HepG2 (cell line): ENCODE data around the gene SESN2. TPM values are rescaled to one million over a fixed set of nuclear protein-coding genes. Genes with fewer than 3 reads are reported as not detected.

Experiments used
- ARNT2 ChIP-seq: sonication (generic); formaldehyde crosslinking; IDR thresholded peaks from 2 replicates; pipeline ENCODE4 v1.8.0; 2022; ENCODE audit warnings: mild to moderate bottlenecking, low read depth, missing genetic modification reagents, moderate library complexity
- EZH2 ChIP-seq: conservative IDR thresholded peaks from 2 replicates; pipeline ENCODE4 v1.6.1; 2012; ENCODE audit warnings: mild to moderate bottlenecking, low read depth, low read length, moderate library complexity
- HMGXB4 ChIP-seq, 2 experiments: sonication (generic) in 1 of 2; formaldehyde crosslinking in 1 of 2; IDR thresholded peaks; 2 replicates each; pipeline versions ENCODE4 v1.4.0 to v1.6.1; 2018 to 2020; ENCODE audit warnings: missing genetic modification reagents in 2 of 2, borderline replicate concordance in 1 of 2, low read depth in 1 of 2, mild to moderate bottlenecking in 1 of 2, missing biosample characterization in 1 of 2
- KIAA2018 ChIP-seq: sonication (generic); formaldehyde crosslinking; IDR thresholded peaks from 2 replicates; pipeline ENCODE4 v1.5.0; 2020; ENCODE audit warnings: mild to moderate bottlenecking, missing genetic modification reagents, borderline replicate concordance
- LRRFIP1 ChIP-seq: sonication (generic); formaldehyde crosslinking; conservative IDR thresholded peaks from 2 replicates; pipeline ENCODE4 v1.4.0; 2020; ENCODE audit warnings: missing genetic modification reagents
- NR2C2 ChIP-seq: sonication (generic); formaldehyde crosslinking; IDR thresholded peaks from 2 replicates; pipeline ENCODE4 v1.4.0; 2020; ENCODE audit warnings: missing genetic modification reagents, mild to moderate bottlenecking, moderate library complexity, borderline replicate concordance
- POGZ ChIP-seq: sonication (generic); formaldehyde crosslinking; IDR thresholded peaks from 2 replicates; pipeline ENCODE4 v1.4.0; 2020; ENCODE audit warnings: mild to moderate bottlenecking, missing genetic modification reagents
- SP5 ChIP-seq: IDR thresholded peaks from 2 replicates; pipeline ENCODE4 v1.6.1; 2016; ENCODE audit warnings: low read depth, borderline replicate concordance
- SRF ChIP-seq: IDR thresholded peaks from 2 replicates; pipeline ENCODE4 v1.6.1; 2011; ENCODE audit warnings: mild to moderate bottlenecking, low read depth, low read length, moderate library complexity
- SRY ChIP-seq: sonication (generic); formaldehyde crosslinking; IDR thresholded peaks from 2 replicates; pipeline ENCODE4 v1.8.0; 2022; ENCODE audit warnings: mild to moderate bottlenecking, missing genetic modification reagents
- TGIF2 ChIP-seq: IDR thresholded peaks from 2 replicates; pipeline ENCODE4 v1.6.1; 2016; ENCODE audit warnings: control low read depth, missing compliant biosample characterization
- ZMYM3 ChIP-seq: sonication (generic); formaldehyde crosslinking; IDR thresholded peaks from 2 replicates; pipeline ENCODE4 v1.5.1; 2020; ENCODE audit warnings: mild to moderate bottlenecking, missing genetic modification reagents
- ZNF44 ChIP-seq: sonication (generic); formaldehyde crosslinking; IDR thresholded peaks from 2 replicates; pipeline ENCODE4 v1.5.1; 2020; ENCODE audit warnings: mild to moderate bottlenecking, missing genetic modification reagents
- ZNF547 ChIP-seq: sonication (generic); formaldehyde crosslinking; IDR thresholded peaks from 2 replicates; pipeline ENCODE4 v1.5.1; 2020; ENCODE audit warnings: mild to moderate bottlenecking, missing genetic modification reagents
- polyA plus RNA-seq, 8 experiments: library from polyadenylated mRNA; depleted of rRNA in 3 of 8; stranded (reverse) in 7 of 8; unstranded in 1 of 8; fragments of >200 nt; fragmentation: Illumina TruSeq in 4 of 8; extraction: Trizol in 4 of 8; gene quantifications; 2 replicates each; pipeline versions ENCODE4 v1.2.1 to v1.2.3, GENCODE V29; 2011 to 2016; ENCODE audit warnings: low read depth in 4 of 8, missing spikeins in 1 of 8, mixed read lengths in 1 of 8; ENCODE audit not compliant: insufficient read depth in 1 of 8
- total RNA-seq, 5 experiments: library from RNA; depleted of rRNA; stranded (reverse); fragments of >200 nt; fragmentation: Illumina TruSeq; extraction: Trizol; gene quantifications; 2 replicates each; pipeline ENCODE4 v1.2.3, GENCODE V29; 2016; ENCODE audit warnings: low read depth in 1 of 5

Gene SESN2
- total and polyA plus RNA-seq, 2 of the 13 experiments (the other 11 are each of a cell fraction or from before 2014, with no cell fraction given): 13.2 to 19.1 TPM

GRCh38 chr1:28259934-28260802 lies 850 bp downstream of the SESN2 start (continued):
- TF ChIP-seq TGIF2 (no peak), SP5 (CRISPR knock-in tag) (0 out of 2 replicates have a peak, but pooled peaks have one; percentile 31), KIAA2018 (no peak), EZH2 (no peak), SRF (no peak), NR2C2 (CRISPR knock-in tag) (no peak), ARNT2 (CRISPR knock-in tag) (no peak), HMGXB4 (CRISPR knock-in tag; IDR thresholded peaks at IDR 0.05; ENCODE audit: borderline replicate concordance in 1 of 2, low read depth in 1 of 2) (0 out of 4 replicates have a peak, but pooled peaks of 1 of the 2 experiments have one; percentile 1), POGZ (no peak), ZNF547 (CRISPR knock-in tag) (no peak), ZNF44 (CRISPR knock-in tag) (no peak), SRY (CRISPR knock-in tag) (no peak), LRRFIP1 (CRISPR knock-in tag) (no peak), ZMYM3 (CRISPR knock-in tag) (no peak)
